Endothelial cell of umbilical vein (primary cell): ENCODE results near the gene SORCS2. TPM values are rescaled to one million over a fixed set of nuclear protein-coding genes. Genes with fewer than 3 reads are reported as not detected.

Experiments
- BruUV-seq: library from RNA; stranded (reverse); fragments of 400-500 nt; replicated peaks from 2 replicates; lab custom pipeline; 2021; lab: Mats Ljungman, UMichigan
- CTCF ChIA-PET: fragments of 300-600, 350-600 bp; sonication (Branson Sonifier 250); formaldehyde crosslinking; loops from one replicate; lab custom pipeline; 2021; ENCODE audit warnings: antibody characterized with exemption, inconsistent platforms; lab: Charles Lee
- POLR2A ChIA-PET: fragments of 300-600, 350-600 bp; sonication (Branson Sonifier 250); formaldehyde crosslinking; loops from one replicate; lab custom pipeline; 2021; ENCODE audit warnings: antibody characterized with exemption, inconsistent platforms; lab: Charles Lee
- DNase-seq: peaks from one replicate; pipeline ENCODE4 v3.0.0-alpha.2; 2011; ENCODE audit warnings: low read depth, low spot score
- FAIRE-seq: peaks from 2 replicates; lab custom pipeline; 2011; peaks lifted over from hg19 to GRCh38; lab: Jason Lieb, UNC
- H2AFZ ChIP-seq: 2 replicates; pipeline ENCODE4 v1.6.0; 2012; ENCODE audit warnings: low read depth, low read length, control low read depth, inconsistent platforms
- H3K27ac ChIP-seq: 2 replicates; pipeline ENCODE4 v1.5.1; 2011; ENCODE audit warnings: low read depth, mild to moderate bottlenecking, control low read depth, low read length, moderate library complexity; ENCODE audit not compliant: insufficient read depth
- H3K27me3 ChIP-seq, 2 experiments: 2 replicates each; pipeline versions ENCODE4 v1.6.0 to v1.6.1; 2011; ENCODE audit warnings: low read length in 2 of 2, mixed read lengths in 1 of 2; ENCODE audit not compliant: control insufficient read depth in 2 of 2, insufficient read depth in 2 of 2
- H3K36me3 ChIP-seq, 2 experiments: 2 replicates in 1 of 2; 3 replicates in 1 of 2; pipeline ENCODE4 v1.5.1; 2011; ENCODE audit warnings: low read length in 2 of 2, mild to moderate bottlenecking in 1 of 2, moderate library complexity in 1 of 2; ENCODE audit not compliant: control insufficient read depth in 2 of 2, insufficient read depth in 2 of 2; ENCODE audit errors: extremely low read depth in 1 of 2
- H3K4me1 ChIP-seq: 3 replicates; pipeline ENCODE4 v1.5.1; 2011; ENCODE audit warnings: mild to moderate bottlenecking, low read length; ENCODE audit not compliant: control insufficient read depth, insufficient read depth; ENCODE audit errors: extremely low read depth
- H3K4me2 ChIP-seq: 2 replicates; pipeline ENCODE4 v1.6.1; 2011; ENCODE audit warnings: low read length, control low read depth, mixed read lengths; ENCODE audit not compliant: insufficient read depth
- H3K4me3 ChIP-seq, 3 experiments: fragments of 200-600 bp in 1 of 3; sonication (generic), shearing (Covaris generic) in 1 of 3; replicated peaks in 1 of 3; 2 replicates each; pipeline ENCODE4 v1.5.1; 2011 to 2016; ENCODE audit warnings: control low read depth in 3 of 3, low read length in 3 of 3, mild to moderate bottlenecking in 2 of 3, inconsistent platforms in 1 of 3, low read depth in 1 of 3, moderate library complexity in 1 of 3; ENCODE audit not compliant: insufficient read depth in 1 of 3
- H3K79me2 ChIP-seq: 2 replicates; pipeline ENCODE4 v1.6.0; 2012; ENCODE audit warnings: low read length, inconsistent platforms; ENCODE audit not compliant: control insufficient read depth, insufficient read depth
- H3K9ac ChIP-seq: replicated peaks from 2 replicates; pipeline ENCODE3; 2011; ENCODE audit warnings: low read length, control low read depth; ENCODE audit not compliant: insufficient read depth; ENCODE audit errors: extremely low read depth
- H3K9me1 ChIP-seq: replicated peaks from 3 replicates; pipeline ENCODE4 v1.6.0; 2011; ENCODE audit warnings: mild to moderate bottlenecking, low read length; ENCODE audit not compliant: control insufficient read depth, insufficient read depth; ENCODE audit errors: extremely low read depth
- H3K9me3 ChIP-seq: replicated peaks from 2 replicates; pipeline ENCODE4 v1.5.1; 2012; ENCODE audit warnings: low read length, inconsistent platforms; ENCODE audit not compliant: control insufficient read depth, insufficient read depth
- H4K20me1 ChIP-seq: replicated peaks from 2 replicates; pipeline ENCODE3; 2011; ENCODE audit warnings: mild to moderate bottlenecking, low read length; ENCODE audit not compliant: control insufficient read depth, insufficient read depth; ENCODE audit errors: extremely low read depth
- CTCF ChIP-seq, 2 donors: IDR thresholded peaks; 1 replicate in 1 of 2; 2 replicates in 1 of 2; pipeline ENCODE4 v1.5.1; 2011; ENCODE audit warnings: low read length in 2 of 2, mild to moderate bottlenecking in 2 of 2, moderate library complexity in 2 of 2, control low read depth in 1 of 2, inconsistent platforms in 1 of 2, low read depth in 1 of 2; ENCODE audit not compliant: insufficient read depth in 1 of 2; ENCODE audit errors: extremely low read depth in 1 of 2
- EZH2 ChIP-seq: IDR thresholded peaks from 2 replicates; pipeline ENCODE4 v1.6.1; 2012; ENCODE audit warnings: borderline replicate concordance, low read depth, mild to moderate bottlenecking, moderate library complexity, low read length, inconsistent platforms; ENCODE audit not compliant: severe bottlenecking
- JUN ChIP-seq: IDR thresholded peaks from 2 replicates; pipeline ENCODE4 v1.6.1; 2011; ENCODE audit warnings: borderline replicate concordance, low read depth; ENCODE audit not compliant: insufficient read length, insufficient read depth
- MAX ChIP-seq: IDR thresholded peaks from 2 replicates; pipeline ENCODE4 v1.6.1; 2011; ENCODE audit not compliant: insufficient read depth, insufficient read length
- MYC ChIP-seq: IDR thresholded peaks from one replicate; pipeline ENCODE4 v1.6.1; 2011; ENCODE audit warnings: mild to moderate bottlenecking, low read depth, low read length
- POLR2A ChIP-seq: IDR thresholded peaks from 2 replicates; pipeline ENCODE4 v1.6.1; 2012; ENCODE audit warnings: low read depth, mild to moderate bottlenecking, control low read depth, low read length
- POLR2AphosphoS5 ChIP-seq: IDR thresholded peaks from 2 replicates; pipeline ENCODE4 v1.6.1; 2012; ENCODE audit warnings: low read depth, mild to moderate bottlenecking, control low read depth, low read length, moderate library complexity; ENCODE audit not compliant: insufficient read depth
- dilution Hi-C: fragments of 300-500 bp; cut with MboI; formaldehyde crosslinking; loops from one replicate; pipeline ENCODE4 v1.15.0; 2019; ENCODE audit warnings: low sequenced_read_pairs; ENCODE audit not compliant: extremely low pct_ligation_motif_present
- intact Hi-C: fragments of 100-400 bp; cut with micrococcal nuclease; formaldehyde crosslinking; loops from one replicate; pipeline ENCODE4 v1.10.0; 2022
- polyA plus RNA-seq, 4 experiments: library from polyadenylated mRNA; depleted of rRNA in 3 of 4; stranded (reverse) in 3 of 4; unstranded in 1 of 4; fragments of >200 nt; gene quantifications; 2 replicates each; pipeline versions ENCODE4 v1.2.1 to v1.2.3, GENCODE V29; 2011 to 2012; ENCODE audit warnings: missing spikeins in 1 of 4
- total RNA-seq: library from RNA; stranded (reverse); gene quantifications from 2 replicates; pipeline ENCODE4 v1.2.3, GENCODE V29; 2021

Gene SORCS2
- total and polyA plus RNA-seq, 2 donors (not counting 3 experiments of a cell fraction or from before 2014, with no cell fraction given), result not detected

- Histone ChIP-seq H3K27me3 (no peaks in the 10 kb centered on the region), H4K20me1 (no peaks in the 10 kb centered on the region), H3K9me1 (no peaks in the 10 kb centered on the region), H3K9ac (no peak overlapping the region), H3K79me2 (no peaks in the 10 kb centered on the region), H2AFZ (no peak overlapping the region), H3K36me3 (no peaks in the 10 kb centered on the region), H3K27ac (no peak overlapping the region), H3K4me3 (no peak overlapping the region), H3K4me1 (peaks cover 28% of the 10 kb centered on the region), H3K9me3 (no peaks in the 10 kb centered on the region), H3K4me2 (no peak overlapping the region)
- ChIA-PET CTCF (no interaction called here), POLR2A (no interaction called here)
- TF ChIP-seq MAX (no peak), EZH2 (no peak), POLR2A (no peak), JUN (no peak), MYC (no peak), POLR2AphosphoS5 (no peak), CTCF (IDR thresholded peaks at IDR 0.05; ENCODE audit: extremely low read depth in 1 of 2, insufficient read depth in 1 of 2, low read depth in 1 of 2, low read length in 2 of 2) (no peak)
- intact Hi-C loops, result no loop called here
- dilution Hi-C loops, result no loop called here
- DNase-seq (no peak), FAIRE-seq (no peak)
- BruUV-seq, result no TSS peak
These were observed 460.1 kb downstream of the SORCS2 start for GRCh38 chr4:7652451-7652881.
